Spinal cord (tissue), 10 donors: Measurements from ENCODE around the gene TCF7. TPM values are rescaled to one million over a fixed set of nuclear protein-coding genes. Genes with fewer than 3 reads are reported as not detected.

Source experiments
- DNase-seq, 6 donors: peaks; one replicate each; pipeline versions ENCODE4 v3.0.0 to v3.0.0-alpha.2; 2013 to 2015; ENCODE audit warnings: low spot score in 6 of 6, low read depth in 4 of 6
- H3K27ac ChIP-seq: one replicate; pipeline ENCODE4 v1.5.1; 2013; ENCODE audit warnings: low read depth, low read length, control low read depth
- H3K27me3 ChIP-seq: one replicate; pipeline ENCODE4 v1.6.1; 2013; ENCODE audit warnings: low read length; ENCODE audit not compliant: control insufficient read depth, insufficient read depth
- H3K36me3 ChIP-seq: one replicate; pipeline ENCODE4 v1.6.1; 2013; ENCODE audit warnings: low read length; ENCODE audit not compliant: control insufficient read depth, insufficient read depth
- H3K4me1 ChIP-seq: one replicate; pipeline ENCODE4 v1.6.1; 2013; ENCODE audit warnings: low read length; ENCODE audit not compliant: control insufficient read depth, insufficient read depth
- H3K4me3 ChIP-seq: one replicate; pipeline ENCODE4 v1.5.1; 2013; ENCODE audit warnings: low read depth, low read length, control low read depth
- H3K9me3 ChIP-seq: one replicate; pipeline ENCODE4 v1.6.1; 2013; ENCODE audit warnings: low read length; ENCODE audit not compliant: control insufficient read depth, insufficient read depth
- WGBS: methylation state at CpG from one replicate; pipeline ENCODE4 v1.1.5; 2013; ENCODE audit warnings: missing lambda C conversion rate; ENCODE audit not compliant: insufficient coverage; 5-methylcytosine and 5-hydroxymethylcytosine counted together
- polyA plus RNA-seq, 2 donors: library from polyadenylated mRNA; unstranded; fragments of 120-200 nt; gene quantifications; one replicate each; pipeline ENCODE4 v1.2.1, GENCODE V29; 2013; ENCODE audit not compliant: insufficient read length in 2 of 2
- total RNA-seq, 2 donors: library from RNA; depleted of rRNA in 1 of 2; stranded (reverse); fragments of 120-200 nt in 1 of 2; fragments of >200 nt in 1 of 2; gene quantifications; one replicate each; pipeline versions ENCODE4 v1.2.3 to v1.2.4, GENCODE V29; 2013 to 2014
- donor health status: healthy.

TCF7 gene
- total and polyA plus RNA-seq, 4 donors = 0.79 to 9.4 (median 6.8) TPM

DNA sequence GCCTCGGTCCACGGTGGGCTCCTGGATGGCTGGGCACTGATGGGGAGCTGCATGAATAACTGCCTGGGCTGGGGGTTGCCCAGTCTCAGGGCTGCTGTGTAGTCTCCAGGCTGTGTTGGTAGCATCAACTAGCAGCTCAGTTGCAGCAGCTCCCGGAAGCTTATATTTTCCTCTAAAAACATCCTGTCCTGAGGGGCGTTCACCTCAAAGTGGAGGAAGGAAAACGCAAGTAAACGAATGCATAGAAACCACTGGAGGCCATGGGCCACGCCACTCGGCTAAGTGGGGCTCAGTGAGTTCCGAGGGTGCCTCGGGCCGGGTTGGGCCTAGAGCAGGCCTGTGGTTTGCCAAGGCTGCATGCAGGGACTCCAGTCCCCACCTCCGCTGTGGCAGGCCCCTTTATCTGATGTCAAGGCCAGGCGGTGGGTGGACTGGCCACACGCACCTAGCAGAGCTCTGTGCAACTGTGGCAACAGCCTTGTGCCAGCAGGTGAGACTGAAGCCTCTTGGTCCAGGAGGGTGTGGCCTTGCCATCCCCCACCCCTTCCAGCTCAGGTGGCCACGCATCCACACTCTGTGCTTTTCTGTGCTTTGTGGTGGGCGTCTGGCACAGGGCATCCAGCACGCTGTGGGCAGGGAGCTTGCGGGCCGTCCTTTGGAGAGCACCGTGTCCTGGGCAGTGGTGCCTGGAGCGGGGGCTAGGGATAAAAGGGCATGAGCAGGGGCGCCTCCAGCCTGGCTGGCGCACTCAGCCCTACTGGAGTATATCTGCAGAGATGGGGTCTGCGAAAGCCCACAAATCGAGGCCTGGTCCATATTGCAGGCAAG, 15.1 kb downstream of the TCF7 start:
- peaks cover 78% of the 10 kb centered on the region for H3K4me1 ChIP-seq
- H3K36me3 ChIP-seq = peaks cover 78% of the 10 kb centered on the region
- 91% methylated on average over 25 of the region's 25 CpGs for WGBS
- no peaks in the 10 kb centered on the region for H3K27me3 ChIP-seq
- H3K9me3 ChIP-seq = no peaks in the 10 kb centered on the region
- peak overlapping the region; percentile 33 for H3K27ac ChIP-seq
- no peak overlapping the region for H3K4me3 ChIP-seq
- DNase-seq = no peak

DNA sequence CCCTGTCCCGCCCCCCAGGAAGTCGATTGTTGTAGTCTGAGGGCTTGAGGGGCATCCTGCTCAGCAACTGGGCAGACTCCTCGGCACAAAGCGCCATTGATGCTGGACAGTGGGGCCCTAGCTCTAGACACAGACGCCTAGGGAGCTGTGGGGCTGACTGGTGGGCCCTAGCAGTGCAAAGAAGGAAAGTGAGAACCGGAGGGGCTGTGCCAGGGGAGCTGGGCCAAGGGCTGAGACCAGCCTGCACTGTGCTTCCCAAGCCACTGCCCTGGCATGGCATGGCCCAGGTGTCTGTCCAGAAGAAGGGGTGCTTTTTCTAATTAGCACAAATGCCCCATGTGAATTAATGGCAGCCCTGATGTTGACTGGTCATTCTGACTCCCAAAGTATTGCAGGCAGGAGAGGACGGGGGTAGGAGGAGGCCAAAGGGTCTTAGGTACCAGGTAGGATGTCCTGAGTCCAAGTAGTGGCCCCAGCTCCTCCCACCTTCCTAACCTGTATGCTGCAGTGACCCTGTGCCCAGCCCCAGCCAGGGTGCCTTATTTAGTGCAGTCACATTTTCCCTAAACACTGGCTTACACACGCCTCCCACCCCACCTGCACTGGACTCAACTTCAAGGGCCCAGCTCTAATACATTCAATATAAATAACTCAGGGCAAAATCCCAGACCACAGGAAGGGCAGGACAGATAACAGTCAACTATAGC, 15.9 kb downstream of the TCF7 start:
- Histone ChIP-seq H3K27ac (peak overlapping the region; percentile 33), H3K27me3 (no peaks in the 10 kb centered on the region), H3K4me1 (peaks cover 71% of the 10 kb centered on the region), H3K36me3 (peaks cover 78% of the 10 kb centered on the region), H3K9me3 (no peaks in the 10 kb centered on the region), H3K4me3 (no peak overlapping the region)
- WGBS = 80% methylated on average over 8 of the region's 8 CpGs
- no peak for DNase-seq

DNA sequence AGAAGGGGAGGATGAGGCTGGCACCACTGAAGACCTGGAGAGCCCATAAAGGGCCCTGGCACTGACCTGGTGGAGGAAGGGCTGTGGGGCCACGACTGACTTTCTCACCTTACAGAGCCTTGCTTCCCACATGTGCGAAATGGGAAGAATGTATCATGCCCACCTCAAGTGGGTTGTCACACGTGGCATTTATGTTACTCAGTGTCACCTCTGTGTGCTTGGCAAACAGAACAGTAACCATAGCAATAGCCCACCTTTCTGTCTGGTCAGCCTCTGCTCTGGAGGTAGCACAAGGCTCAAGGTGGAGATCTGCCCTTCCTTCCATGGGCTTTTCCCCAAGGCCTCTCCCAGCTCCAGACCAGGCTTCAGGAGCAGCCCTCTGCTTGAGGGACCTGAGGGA, 16.7 kb downstream of the TCF7 start:
- H3K36me3 ChIP-seq = peaks cover 80% of the 10 kb centered on the region
- no peaks in the 10 kb centered on the region for H3K9me3 ChIP-seq
- no peaks in the 10 kb centered on the region for H3K27me3 ChIP-seq
- H3K4me3 ChIP-seq = no peak overlapping the region
- peaks cover 63% of the 10 kb centered on the region for H3K4me1 ChIP-seq
- 91% methylated on average over 2 of the region's 3 CpGs for WGBS
- DNase-seq = no peak
- no peak overlapping the region for H3K27ac ChIP-seq

DNA sequence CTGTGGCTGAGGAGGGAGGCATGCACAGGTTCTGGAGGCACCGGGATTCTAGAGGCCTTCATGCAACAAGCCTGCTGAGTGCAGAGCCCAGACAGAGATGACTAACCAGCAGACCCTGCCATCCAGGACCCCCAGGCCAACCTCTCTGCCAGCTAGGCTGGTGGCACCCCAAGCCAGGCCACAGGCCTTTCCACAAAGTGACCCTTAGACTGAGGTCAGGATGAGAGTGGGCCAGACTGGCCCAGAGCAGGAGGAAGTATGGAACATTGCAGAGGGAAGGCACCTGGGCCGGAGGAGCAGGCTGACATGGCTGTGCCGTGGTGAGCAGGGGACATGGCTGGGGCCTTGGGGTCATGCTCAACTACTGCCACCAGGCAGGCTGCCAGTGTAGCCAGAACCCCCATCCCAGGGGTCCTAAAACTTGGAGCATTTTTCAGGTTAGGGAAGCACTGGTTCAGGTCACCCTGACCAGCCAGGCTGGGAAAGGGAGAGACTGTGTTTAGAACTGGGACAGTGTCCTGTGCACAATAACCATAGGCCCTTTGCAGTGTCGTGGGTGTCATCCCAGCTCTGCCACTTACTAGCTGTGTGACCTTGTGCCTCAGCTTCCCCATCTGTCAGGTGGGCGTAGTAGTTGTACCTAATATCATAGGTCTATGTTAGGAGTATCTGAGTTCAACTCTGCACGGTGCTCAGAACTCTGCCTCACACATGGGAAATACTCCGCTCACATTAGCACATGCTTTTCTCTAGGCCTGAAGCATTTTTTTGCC, 17.3 kb downstream of the TCF7 start:
- peaks cover 85% of the 10 kb centered on the region for H3K36me3 ChIP-seq
- WGBS = 85% methylated on average over 6 of the region's 7 CpGs

GRCh38 chr5:134132372-134133187, 18.1 kb downstream of the TCF7 start:
- no peak for DNase-seq
- Histone ChIP-seq H3K4me1 (peaks cover 56% of the 10 kb centered on the region), H3K4me3 (no peak overlapping the region), H3K36me3 (peaks cover 86% of the 10 kb centered on the region), H3K27ac (no peak overlapping the region), H3K9me3 (no peaks in the 10 kb centered on the region), H3K27me3 (no peaks in the 10 kb centered on the region)
- 78% methylated on average over 7 of the region's 16 CpGs for WGBS

More for the DNA sequence above, 17.3 kb downstream of the TCF7 start:
- H3K9me3 ChIP-seq = no peaks in the 10 kb centered on the region
- H3K27me3 ChIP-seq = no peaks in the 10 kb centered on the region
- no peak overlapping the region for H3K27ac ChIP-seq
- no peak for DNase-seq
- no peak overlapping the region for H3K4me3 ChIP-seq
- H3K4me1 ChIP-seq = peaks cover 63% of the 10 kb centered on the region

- H3K36me3 ChIP-seq = peaks cover 82% of the 10 kb centered on the region
- H3K27ac ChIP-seq = no peak overlapping the region
Measured at GRCh38 chr5:134133188-134133994, 18.9 kb downstream of the TCF7 start.

DNA sequence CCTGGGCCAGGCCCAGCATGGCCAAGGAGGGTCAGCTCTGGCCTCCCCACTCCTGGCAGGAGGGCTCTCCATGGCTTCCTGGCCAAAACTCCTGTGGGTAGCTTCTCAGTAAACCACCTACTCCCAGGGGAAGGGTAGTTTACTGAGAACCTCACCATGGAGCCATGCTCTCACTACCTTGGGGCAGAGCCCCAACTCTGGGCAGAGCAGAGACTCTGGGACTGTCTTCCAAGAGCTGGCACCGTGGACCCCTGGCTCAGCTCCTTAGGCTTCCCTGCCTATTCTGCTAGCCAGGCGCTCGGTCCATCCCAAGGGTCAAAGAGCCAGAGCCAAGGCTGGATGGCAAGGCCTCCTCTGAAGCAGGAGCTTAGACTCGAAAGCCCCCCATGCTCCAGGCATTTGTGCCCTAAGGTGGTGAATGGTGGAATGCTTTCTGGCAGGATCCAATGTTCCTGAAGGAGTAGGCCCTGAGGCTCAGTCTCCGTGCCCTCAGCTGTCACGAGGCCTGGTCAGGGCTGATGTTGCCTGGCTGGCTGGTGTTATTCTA, 19.6 kb downstream of the TCF7 start:
- WGBS = 71% methylated on average over 5 of the region's 6 CpGs
- DNase-seq = no peak
- H3K27me3 ChIP-seq = no peaks in the 10 kb centered on the region
- no peaks in the 10 kb centered on the region for H3K9me3 ChIP-seq
- H3K4me1 ChIP-seq = peaks cover 43% of the 10 kb centered on the region
- H3K4me3 ChIP-seq = no peak overlapping the region
- peaks cover 82% of the 10 kb centered on the region for H3K36me3 ChIP-seq
- H3K27ac ChIP-seq = no peak overlapping the region

More at GRCh38 chr5:134133188-134133994, 18.9 kb downstream of the TCF7 start:
- Histone ChIP-seq H3K27me3 (no peaks in the 10 kb centered on the region), H3K4me3 (no peak overlapping the region), H3K9me3 (no peaks in the 10 kb centered on the region), H3K4me1 (peaks cover 48% of the 10 kb centered on the region)
- no peak for DNase-seq
- WGBS = 72% methylated on average over 8 of the region's 9 CpGs

DNA sequence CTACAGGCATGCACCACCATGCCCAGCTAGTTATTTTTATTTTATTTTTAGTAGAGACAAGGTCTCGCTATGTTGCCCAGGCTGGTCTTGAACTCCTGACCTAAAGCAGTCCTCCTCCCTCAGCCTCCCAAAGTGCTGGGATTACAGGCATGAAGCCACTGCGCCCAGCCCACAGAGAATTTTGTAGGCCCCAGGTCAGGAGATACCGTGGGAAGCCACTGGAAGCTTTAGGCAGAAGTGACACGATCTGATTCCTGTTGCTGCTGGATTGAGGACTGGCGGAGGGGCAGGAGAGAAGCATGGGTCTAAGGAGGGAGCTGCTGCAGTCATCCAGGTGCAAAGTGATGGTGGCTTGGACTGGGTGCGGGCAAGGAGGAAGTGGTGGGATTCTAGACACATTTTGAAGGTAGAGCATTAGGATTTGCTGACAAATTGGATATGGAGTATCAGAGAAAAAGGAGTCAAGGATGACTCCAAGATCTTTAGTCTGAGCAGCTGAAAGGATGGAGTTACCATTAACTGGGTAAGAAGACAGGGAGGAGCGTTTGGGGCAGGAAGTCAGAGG, 20.7 kb downstream of the TCF7 start:
- H3K4me1 ChIP-seq = peaks cover 41% of the 10 kb centered on the region
- no peaks in the 10 kb centered on the region for H3K9me3 ChIP-seq
- peaks cover 82% of the 10 kb centered on the region for H3K36me3 ChIP-seq
- H3K27me3 ChIP-seq = no peaks in the 10 kb centered on the region
- no peak for DNase-seq
- no peak overlapping the region for H3K27ac ChIP-seq
- 97% methylated on average over 6 of the region's 7 CpGs for WGBS
- no peak overlapping the region for H3K4me3 ChIP-seq
